Gastrocnemius medialis (tissue), 4 donors: ENCODE results near the gene AUTS2. TPM values are rescaled to one million over a fixed set of nuclear protein-coding genes. Genes with fewer than 3 reads are reported as not detected.

Experiments
- ATAC-seq, 2 donors: fragments of 150-250 bp; one replicate each; pipeline ENCODE4 v1.9.1; 2016
- DNase-seq, 2 donors: peaks; one replicate each; pipeline ENCODE4 v3.0.0-alpha.2; 2019
- H3K27ac ChIP-seq, 4 donors: fragments of 200-600 bp; sonication (generic); 1 replicate in 1 of 4; 2 replicates in 3 of 4; pipeline ENCODE4 v1.5.1; 2016 to 2018; ENCODE audit warnings: mild to moderate bottlenecking in 2 of 4, moderate library complexity in 1 of 4
- H3K27me3 ChIP-seq, 3 donors: fragments of 200-600 bp; sonication (generic) in 2 of 3; 1 replicate in 1 of 3; 2 replicates in 2 of 3; pipeline versions ENCODE4 v1.5.1 to v1.6.0; 2016 to 2019; ENCODE audit warnings: mild to moderate bottlenecking in 1 of 3, moderate library complexity in 1 of 3
- H3K36me3 ChIP-seq, 2 donors: fragments of 200-600 bp; sonication (generic) in 1 of 2; one replicate each; pipeline ENCODE4 v1.5.1; 2017 to 2018
- H3K4me1 ChIP-seq, 2 donors: fragments of 200-600 bp; sonication (generic) in 1 of 2; one replicate each; pipeline ENCODE4 v1.5.1; 2016 to 2017; ENCODE audit warnings: mild to moderate bottlenecking in 2 of 2
- H3K4me3 ChIP-seq, 4 donors: fragments of 200-600 bp; sonication (generic) in 3 of 4; 1 replicate in 1 of 4; 2 replicates in 3 of 4; pipeline ENCODE4 v1.5.1; 2016 to 2019; ENCODE audit warnings: mild to moderate bottlenecking in 2 of 4
- H3K9me3 ChIP-seq, 3 donors: fragments of 200-600 bp; sonication (generic) in 2 of 3; 1 replicate in 1 of 3; 2 replicates in 2 of 3; pipeline ENCODE4 v1.5.1; 2016 to 2019
- CTCF ChIP-seq, 5 experiments: fragments of 450-650 bp in 3 of 5; fragments of 200-600 bp in 2 of 5; sonication (generic) in 2 of 5; IDR thresholded peaks in 4 of 5; conservative IDR thresholded peaks in 1 of 5; 1 replicate in 4 of 5; 2 replicates in 1 of 5; pipeline ENCODE4 v1.5.1; 2016 to 2019; ENCODE audit warnings: antibody characterized with exemption in 5 of 5, mild to moderate bottlenecking in 3 of 5, moderate library complexity in 3 of 5
- POLR2A ChIP-seq, 2 donors: fragments of 450-650 bp; IDR thresholded peaks; one replicate each; pipeline ENCODE4 v1.6.1; 2017; ENCODE audit warnings: antibody characterized with exemption in 2 of 2, mild to moderate bottlenecking in 2 of 2, moderate library complexity in 2 of 2
- in situ Hi-C, 4 donors: fragments of 200-750 bp; cut with MboI; loops; one replicate each; pipeline versions ENCODE4 v1.15.0 to v1.8.0; 2017; ENCODE audit warnings: low sequenced_read_pairs in 4 of 4
- intact Hi-C: fragments of 100-400 bp; cut with DNase I; formaldehyde crosslinking; loops from one replicate; pipeline ENCODE4 v1.15.1; 2023; ENCODE audit warnings: low total_unique reads
- total RNA-seq, 4 donors: library from RNA; depleted of rRNA; stranded (reverse); fragments of >200 nt; gene quantifications; one replicate each; pipeline versions ENCODE4 v1.1.0 to v1.2.3, GENCODE V29; 2016

Gene AUTS2
- total RNA-seq, 4 donors from 2014 or later = 2.5 to 16.2 (median 8.5) TPM

DNA sequence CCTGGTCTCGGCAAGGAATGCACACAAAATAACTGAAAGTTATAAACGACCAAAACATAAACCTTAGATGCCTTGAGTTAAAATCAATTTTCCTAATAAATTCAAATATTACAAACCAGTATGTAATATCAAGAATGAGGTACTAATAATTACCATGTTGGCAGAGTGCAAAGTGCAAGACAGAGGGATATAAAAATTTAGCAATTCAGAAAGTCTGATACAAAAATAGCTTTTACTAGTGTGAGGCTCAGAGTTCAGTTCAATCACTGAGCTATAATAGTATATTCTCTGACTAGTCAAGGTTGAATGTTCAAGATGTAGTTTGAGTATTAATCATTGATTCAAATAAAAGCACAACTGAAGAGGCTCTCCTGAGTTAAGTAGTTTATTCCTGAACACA lies 4.8 kb upstream of the AUTS2 start:
- Histone ChIP-seq H3K27me3 (no peaks in the 10 kb centered on the region), H3K4me3 (no peak overlapping the region), H3K36me3 (no peaks in the 10 kb centered on the region), H3K27ac (no peak overlapping the region), H3K4me1 (peaks cover 0 to 12% of the 10 kb centered on the region in 2 donors), H3K9me3 (no peaks in the 10 kb centered on the region)
- in situ Hi-C loops = no loop called here
- TF ChIP-seq POLR2A (IDR thresholded peaks at IDR 0.05) = no peak
- no peak for TF ChIP-seq CTCF (IDR thresholded peaks at IDR 0.05 in 4 of 5, conservative IDR thresholded peaks at IDR 0.05 in 1 of 5)
- ATAC-seq = no peak
- intact Hi-C loops = no loop called here
- DNase-seq = no peak

DNA sequence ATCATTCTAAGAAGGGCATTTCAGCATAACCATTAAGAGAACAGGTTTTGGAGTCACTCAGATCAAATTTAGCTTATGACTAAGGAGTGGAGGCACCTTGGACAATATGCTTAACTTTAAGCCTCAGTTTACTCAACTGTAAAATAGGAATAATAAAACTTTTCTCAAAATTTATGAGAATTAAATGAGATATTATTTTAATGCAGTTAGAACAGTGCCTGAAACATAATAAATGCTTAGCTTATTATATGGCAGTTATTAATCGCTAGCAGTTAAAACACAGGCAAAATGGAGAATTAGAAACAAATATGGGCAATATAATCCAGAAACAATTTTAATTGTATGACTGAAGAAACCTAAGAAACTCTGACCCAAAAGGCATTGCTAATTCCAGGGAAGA lies 2.9 kb upstream of the AUTS2 start:
- ATAC-seq = no peak
- no peak overlapping the region for H3K4me3 ChIP-seq
- no peaks in the 10 kb centered on the region for H3K9me3 ChIP-seq
- H3K27ac ChIP-seq = no peak overlapping the region
- TF ChIP-seq POLR2A (IDR thresholded peaks at IDR 0.05) = no peak
- TF ChIP-seq CTCF (IDR thresholded peaks at IDR 0.05 in 4 of 5, conservative IDR thresholded peaks at IDR 0.05 in 1 of 5) = no peak
- no peaks in the 10 kb centered on the region for H3K27me3 ChIP-seq
- intact Hi-C loops = loop anchor here (5.0 kb wide), 3 partner anchors 78 to 232 kb away; no protein-coding TSS in a partner anchor
- in situ Hi-C loops = no loop called here
- H3K4me1 ChIP-seq = peaks cover 7 to 13% of the 10 kb centered on the region in 2 donors
- H3K36me3 ChIP-seq = no peaks in the 10 kb centered on the region
- no peak for DNase-seq

GRCh38 chr7:69596056-69596455 lies 2.2 kb upstream of the AUTS2 start:
- H3K27ac ChIP-seq = peak overlapping the region; percentile 85 to 94 (median 88)
- H3K27me3 ChIP-seq = no peaks in the 10 kb centered on the region
- TF ChIP-seq CTCF (IDR thresholded peaks at IDR 0.05 in 4 of 5, conservative IDR thresholded peaks at IDR 0.05 in 1 of 5) (no peak), POLR2A (IDR thresholded peaks at IDR 0.05) (no peak)
- peak in 1 of 2 donors; percentile 46 for ATAC-seq
- no peak for DNase-seq
- no peak overlapping the region for H3K4me3 ChIP-seq
- in situ Hi-C loops (no loop called here), intact Hi-C loops (loop anchor here (2.0 to 5.0 kb wide), 4 partner anchors 79 to 231 kb away; no protein-coding TSS in a partner anchor)
- no peaks in the 10 kb centered on the region for H3K36me3 ChIP-seq
- no peaks in the 10 kb centered on the region for H3K9me3 ChIP-seq
- peaks cover 10 to 19% of the 10 kb centered on the region in 2 donors for H3K4me1 ChIP-seq

GRCh38 chr7:69596723-69597277 lies 1.5 kb upstream of the AUTS2 start:
- Histone ChIP-seq H3K27me3 (no peaks in the 10 kb centered on the region), H3K27ac (peak overlapping the region; percentile 85 to 94 (median 88)), H3K4me3 (peak overlapping the region; percentile 62 to 89 (median 78)), H3K9me3 (no peaks in the 10 kb centered on the region), H3K36me3 (no peaks in the 10 kb centered on the region), H3K4me1 (peaks cover 10 to 22% of the 10 kb centered on the region in 2 donors)
- no peak for DNase-seq
- in situ Hi-C loops = no loop called here
- no peak for TF ChIP-seq CTCF (IDR thresholded peaks at IDR 0.05 in 4 of 5, conservative IDR thresholded peaks at IDR 0.05 in 1 of 5)
- no peak for TF ChIP-seq POLR2A (IDR thresholded peaks at IDR 0.05)
- ATAC-seq = peak in 1 of 2 donors; percentile 7
- intact Hi-C loops = loop anchor here (2.0 to 5.0 kb wide), 4 partner anchors 79 to 231 kb away; no protein-coding TSS in a partner anchor
